Kidney (tissue), 14 donors: ENCODE measurements around the gene FCAR. TPM values are rescaled to one million over a fixed set of nuclear protein-coding genes. Genes with fewer than 3 reads are reported as not detected.
A peak's percentile ranks its signal among the peaks of the same experiment; 100 is the strongest.
"Not testable (repeated sequence)": the region's sequence is repeated elsewhere in the genome, so short reads cannot be mapped to it uniquely, and the experiment has no call there.

ENCODE experiments used
- DNase-seq, 5 donors: peaks; one replicate each; pipeline ENCODE4 v3.0.0-alpha.2; 2013 to 2020
- FAIRE-seq: peaks from 2 replicates; lab custom pipeline; 2012; peaks lifted over from hg19 to GRCh38; lab: Jason Lieb, UNC
- H3K27ac ChIP-seq, 2 donors: one replicate each; pipeline ENCODE4 v1.7.0; 2013; ENCODE audit warnings: low read depth in 2 of 2, low read length in 2 of 2, inconsistent platforms in 1 of 2
- H3K27me3 ChIP-seq: one replicate; pipeline ENCODE4 v1.7.1; 2013; ENCODE audit warnings: low read length, inconsistent platforms; ENCODE audit not compliant: control insufficient read depth, insufficient read depth
- H3K36me3 ChIP-seq, 3 donors: one replicate each; pipeline versions ENCODE4 v1.7.0 to v1.7.1; 2013; ENCODE audit warnings: low read length in 3 of 3, control low read depth in 1 of 3, inconsistent platforms in 1 of 3; ENCODE audit not compliant: insufficient read depth in 3 of 3, control insufficient read depth in 2 of 3
- H3K4me1 ChIP-seq, 3 donors: one replicate each; pipeline versions ENCODE4 v1.7.0 to v1.7.1; 2013; ENCODE audit warnings: low read length in 3 of 3, inconsistent platforms in 1 of 3, low read depth in 1 of 3; ENCODE audit not compliant: control insufficient read depth in 2 of 3, insufficient read depth in 2 of 3
- H3K4me3 ChIP-seq, 3 donors: one replicate each; pipeline versions ENCODE4 v1.7.0 to v1.8.1; 2013; ENCODE audit warnings: low read length in 3 of 3, control low read depth in 1 of 3, inconsistent platforms in 1 of 3
- H3K9ac ChIP-seq, 3 donors: one replicate each; pipeline versions ENCODE4 v1.7.0 to v1.7.1; 2013; ENCODE audit warnings: low read length in 3 of 3, control low read depth in 1 of 3, inconsistent platforms in 1 of 3
- H3K9me3 ChIP-seq, 3 donors: one replicate each; pipeline versions ENCODE4 v1.7.0 to v1.7.1; 2013; ENCODE audit warnings: low read length in 3 of 3, control low read depth in 1 of 3, inconsistent platforms in 1 of 3; ENCODE audit not compliant: control insufficient read depth in 2 of 3, insufficient read depth in 1 of 3
- intact Hi-C: fragments of 100-400 bp; cut with DNase I; formaldehyde crosslinking; loops from one replicate; pipeline ENCODE4 v1.11.1; 2022
- polyA plus RNA-seq: library from polyadenylated mRNA; stranded (reverse); fragments of 350-450 nt; fragmentation: Illumina TruSeq; extraction: RNeasy Lipid Tissue Mini Kit (QIAGEN cat#74804); gene quantifications from one replicate; pipeline ENCODE4 v1.2.3, GENCODE V29; 2014; ENCODE audit warnings: low read depth, low replicate concordance; ENCODE audit not compliant: insufficient read depth
- total RNA-seq: library from RNA; stranded (reverse); fragmentation: NEBNext Ultra II Directional; extraction: Animal tissue kit (Norgen Biotek cat#: 25700); gene quantifications from one replicate; pipeline ENCODE4 v1.2.1, GENCODE V29; 2021
- TF ChIP-seq, protein P1 (sequence below): IDR thresholded peaks from 3 replicates; pipeline ENCODE4 v1.5.1; 2012; ENCODE audit warnings: mild to moderate bottlenecking, moderate library complexity, borderline replicate concordance; ENCODE audit not compliant: insufficient read depth; ENCODE audit errors: extremely low read depth
- donor health status: control.
- donor health status: control.
- donor health status: control.
- donor health status: control.
- donor health status: control.
- donor health status: DM: yes; HTN: yes; CAD: no.
- donor health status: Normal renal cell carcinoma (clear cell type).

FCAR gene
- total and polyA plus RNA-seq, 2 donors from 2014 or later = 1.8 TPM; not detected in 1

DNA sequence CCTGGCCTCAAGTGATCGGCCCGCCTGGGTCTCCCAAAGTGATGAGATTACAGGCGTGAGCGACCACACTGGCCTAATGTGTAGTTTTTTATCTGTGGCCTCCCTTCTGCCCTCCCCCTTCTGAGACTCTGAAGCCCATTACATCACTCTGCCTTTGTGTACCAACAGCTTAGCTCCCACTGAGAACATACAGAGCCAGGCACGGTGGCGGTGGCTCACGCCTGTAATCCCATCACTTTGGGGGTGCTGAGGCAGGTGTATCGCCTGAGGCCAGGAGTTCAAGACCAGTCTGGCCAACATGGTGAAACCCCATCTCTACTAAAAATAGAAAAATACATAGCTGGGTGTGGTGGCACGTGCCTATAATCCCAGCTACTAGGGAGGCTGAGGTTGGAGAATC, 44.5 kb downstream of the FCAR start:
- FAIRE-seq = no peak
- DNase-seq = no peak
- Histone ChIP-seq H3K27me3 (no peaks in the 10 kb centered on the region), H3K36me3 (no peaks in the 10 kb centered on the region), H3K27ac (no peak overlapping the region), H3K4me1 (no peaks in the 10 kb centered on the region), H3K9me3 (no peaks in the 10 kb centered on the region), H3K4me3 (no peak overlapping the region), H3K9ac (no peak overlapping the region)
- TF ChIP-seq, protein P1, sequence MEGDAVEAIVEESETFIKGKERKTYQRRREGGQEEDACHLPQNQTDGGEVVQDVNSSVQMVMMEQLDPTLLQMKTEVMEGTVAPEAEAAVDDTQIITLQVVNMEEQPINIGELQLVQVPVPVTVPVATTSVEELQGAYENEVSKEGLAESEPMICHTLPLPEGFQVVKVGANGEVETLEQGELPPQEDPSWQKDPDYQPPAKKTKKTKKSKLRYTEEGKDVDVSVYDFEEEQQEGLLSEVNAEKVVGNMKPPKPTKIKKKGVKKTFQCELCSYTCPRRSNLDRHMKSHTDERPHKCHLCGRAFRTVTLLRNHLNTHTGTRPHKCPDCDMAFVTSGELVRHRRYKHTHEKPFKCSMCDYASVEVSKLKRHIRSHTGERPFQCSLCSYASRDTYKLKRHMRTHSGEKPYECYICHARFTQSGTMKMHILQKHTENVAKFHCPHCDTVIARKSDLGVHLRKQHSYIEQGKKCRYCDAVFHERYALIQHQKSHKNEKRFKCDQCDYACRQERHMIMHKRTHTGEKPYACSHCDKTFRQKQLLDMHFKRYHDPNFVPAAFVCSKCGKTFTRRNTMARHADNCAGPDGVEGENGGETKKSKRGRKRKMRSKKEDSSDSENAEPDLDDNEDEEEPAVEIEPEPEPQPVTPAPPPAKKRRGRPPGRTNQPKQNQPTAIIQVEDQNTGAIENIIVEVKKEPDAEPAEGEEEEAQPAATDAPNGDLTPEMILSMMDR = no peak
- intact Hi-C loops = no loop called here

DNA sequence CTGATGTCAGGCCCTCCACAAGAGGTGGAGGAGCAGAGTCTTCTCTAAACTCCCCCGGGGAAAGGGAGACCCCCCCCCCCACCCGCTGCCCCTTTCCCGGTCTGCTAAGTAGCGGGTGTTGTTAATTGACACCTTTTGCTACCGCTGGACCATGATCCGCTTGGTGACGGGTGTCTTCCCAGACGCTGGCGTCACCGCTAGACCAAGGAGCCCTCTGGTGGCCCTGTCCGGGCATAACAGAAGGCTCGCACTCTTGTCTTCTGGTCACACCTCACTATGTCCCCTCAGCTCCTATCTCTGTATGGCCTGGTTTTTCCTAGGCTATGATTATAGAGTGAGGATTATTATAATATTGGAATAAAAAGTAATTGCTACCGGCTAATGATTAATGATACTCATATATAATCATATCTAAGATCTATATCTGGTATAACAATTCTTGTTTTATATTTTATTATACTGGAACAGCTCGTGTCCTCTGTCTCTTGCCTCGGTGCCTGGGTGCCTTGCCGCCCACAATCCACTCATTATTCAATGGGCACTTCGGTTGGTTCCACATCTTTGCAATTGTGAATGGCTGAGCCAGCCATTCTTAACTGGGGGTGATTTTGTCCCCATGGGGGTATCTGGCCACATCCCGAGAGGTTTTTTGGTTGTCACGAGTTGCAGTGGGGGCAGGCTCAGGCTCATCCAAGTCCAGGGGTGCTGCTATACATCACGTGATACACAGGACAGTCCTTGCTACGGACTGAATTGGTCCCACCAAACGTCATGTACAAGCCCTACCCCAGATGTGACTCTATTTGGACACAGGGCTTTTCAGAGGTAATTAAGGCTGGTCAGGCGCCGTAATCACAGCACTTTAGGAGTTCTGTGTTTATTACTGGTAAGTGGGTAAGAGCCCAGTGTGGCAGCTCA, 45.9 kb downstream of the FCAR start:
- H3K9ac ChIP-seq, H3K27me3 ChIP-seq, H3K9me3 ChIP-seq, H3K27ac ChIP-seq, H3K4me1 ChIP-seq, FAIRE-seq, H3K36me3 ChIP-seq, H3K4me3 ChIP-seq, intact Hi-C loops: not testable (repeated sequence)
- DNase-seq = peak in 3 of 5 donors; percentile 20 to 36 (median 26)

DNA sequence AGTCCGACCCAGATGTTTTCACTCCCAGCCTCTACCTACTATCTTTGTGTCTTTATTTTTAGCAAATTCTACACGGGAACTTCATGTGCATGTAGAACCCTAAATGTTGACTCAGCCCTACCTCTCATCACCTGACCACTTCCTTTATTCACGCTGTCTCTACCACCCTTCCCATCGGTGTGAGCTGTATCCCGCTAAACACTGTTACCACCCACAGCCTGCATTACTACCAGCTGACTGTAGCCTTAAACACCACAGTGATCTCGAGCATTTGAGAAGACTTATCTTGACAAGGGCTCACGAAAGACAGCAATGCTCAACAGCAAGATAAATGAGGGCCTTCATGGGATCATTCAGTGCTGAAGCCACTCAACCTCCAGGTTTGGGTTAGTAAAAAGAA, 47.0 kb downstream of the FCAR start:
- H3K27me3 ChIP-seq = no peaks in the 10 kb centered on the region
- no peaks in the 10 kb centered on the region for H3K4me1 ChIP-seq
- DNase-seq = no peak
- H3K27ac ChIP-seq = no peak overlapping the region
- no peak for FAIRE-seq
- TF ChIP-seq, protein P1 = no peak
- H3K36me3 ChIP-seq = no peaks in the 10 kb centered on the region
- no peaks in the 10 kb centered on the region for H3K9me3 ChIP-seq
- no peak overlapping the region for H3K9ac ChIP-seq
- intact Hi-C loops = no loop called here
- no peak overlapping the region for H3K4me3 ChIP-seq

DNA sequence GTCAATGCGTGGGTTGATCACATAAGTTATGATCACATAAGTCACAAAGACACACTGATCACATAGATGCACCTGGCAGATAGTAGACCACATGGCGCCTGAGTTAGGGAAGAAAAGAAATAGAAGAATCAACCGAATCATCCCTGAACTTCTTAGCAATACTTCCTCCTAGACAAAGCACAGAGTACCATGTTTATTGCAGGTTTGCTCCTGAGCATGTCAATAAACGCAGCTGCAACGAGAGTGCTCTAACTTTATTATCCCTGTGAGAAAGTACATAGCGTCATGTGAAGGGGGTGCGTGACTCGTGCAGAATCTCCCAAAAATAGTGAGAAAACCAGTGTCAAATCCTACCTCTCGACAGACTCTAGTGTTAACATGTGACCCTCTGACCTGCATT, 49.2 kb downstream of the FCAR start:
- Histone ChIP-seq H3K9ac (no peak overlapping the region), H3K4me3 (no peak overlapping the region), H3K27ac (no peak overlapping the region), H3K4me1 (no peaks in the 10 kb centered on the region), H3K27me3 (no peaks in the 10 kb centered on the region), H3K9me3 (peaks cover 0 to 6% (median 0%) of the 10 kb centered on the region in 3 donors), H3K36me3 (no peaks in the 10 kb centered on the region)
- TF ChIP-seq, protein P1 = no peak
- intact Hi-C loops = no loop called here
- FAIRE-seq = no peak
- no peak for DNase-seq
